ENCODE results near the gene LKAAEAR1. TPM values are rescaled to one million over a fixed set of nuclear protein-coding genes. Genes with fewer than 3 reads are reported as not detected.

The LKAAEAR1 gene
- total and polyA plus RNA-seq, 2 of the 13 experiments (the other 11 are each of a cell fraction or from before 2014, with no cell fraction given), result not detected

DNA sequence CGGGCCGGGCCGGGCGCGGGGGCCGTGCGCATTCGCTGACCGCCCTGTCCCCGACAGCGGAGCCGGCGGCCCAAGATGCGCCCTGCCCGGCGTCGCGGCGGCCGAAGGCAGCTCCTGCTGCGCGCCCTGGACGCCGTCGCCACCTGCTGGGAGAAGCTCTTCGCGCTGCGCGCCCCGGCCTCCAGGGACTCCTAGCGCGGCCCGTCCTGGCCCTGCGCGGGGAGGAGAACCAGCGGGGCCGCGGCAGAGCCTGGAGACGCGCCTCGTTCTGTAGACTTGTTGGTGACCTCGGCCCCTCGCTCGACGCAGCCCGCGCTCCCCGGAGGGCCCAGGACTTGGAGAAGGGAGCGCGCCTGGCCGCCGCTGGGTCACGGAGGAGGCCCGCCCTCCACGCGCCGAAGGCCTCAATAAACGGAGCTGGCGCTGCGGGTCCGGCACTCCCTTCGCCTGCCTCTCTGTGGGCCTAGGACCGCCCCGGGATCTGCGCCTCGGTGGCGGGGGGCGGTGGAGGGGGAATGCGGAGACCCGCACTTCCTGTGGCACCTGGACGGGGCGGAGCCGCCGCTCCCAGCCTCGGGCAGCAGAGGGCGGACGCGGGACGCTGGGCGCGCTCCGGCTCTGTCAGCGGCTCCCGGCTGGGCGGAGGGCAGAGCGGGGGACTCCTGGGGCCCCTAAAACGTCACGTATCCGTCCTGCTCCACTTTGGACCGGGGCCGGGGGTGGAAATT, 45.5 kb downstream of the LKAAEAR1 start (continued):
- TF ChIP-seq ZKSCAN8 (CRISPR knock-in tag; IDR thresholded peaks at IDR 0.05; ENCODE audit: borderline replicate concordance) (no peak), ZNF816 (CRISPR knock-in tag; IDR thresholded peaks at IDR 0.05; ENCODE audit: borderline replicate concordance) (no peak), ATF7-NPFF (CRISPR knock-in tag; IDR thresholded peaks at IDR 0.05; ENCODE audit: low read depth) (no peak), CC2D1A (CRISPR knock-in tag; IDR thresholded peaks at IDR 0.05) (no peak), RARG (CRISPR knock-in tag; IDR thresholded peaks at IDR 0.05; ENCODE audit: low read depth) (no peak), WIZ (CRISPR knock-in tag; IDR thresholded peaks at IDR 0.05) (no peak), NCOA2 (CRISPR knock-in tag; IDR thresholded peaks at IDR 0.05) (no peak), NR2F1 (CRISPR knock-in tag; IDR thresholded peaks at IDR 0.05) (no peak), MTA1 (CRISPR knock-in tag; IDR thresholded peaks at IDR 0.05; ENCODE audit: borderline replicate concordance) (peak; percentile 48; the same call in 1 of the 2 replicates), TGIF2 (CRISPR knock-in tag; IDR thresholded peaks at IDR 0.05) (no peak), RNF2 (conservative IDR thresholded peaks at IDR 0.05; ENCODE audit: low read depth) (no peak), RARA (CRISPR knock-in tag; IDR thresholded peaks at IDR 0.05) (no peak), RFXANK (CRISPR knock-in tag; IDR thresholded peaks at IDR 0.05) (no peak), ZNF343 (CRISPR knock-in tag; IDR thresholded peaks at IDR 0.05) (0 out of 2 replicates have a peak, but pooled peaks have one; percentile 34), SOX6 (IDR thresholded peaks at IDR 0.05) (no peak), SOX6 (CRISPR knock-in tag; IDR thresholded peaks at IDR 0.05) (no peak), BHLHE40 (IDR thresholded peaks at IDR 0.05; ENCODE audit: low read length) (no peak), CENPT (CRISPR knock-in tag; IDR thresholded peaks at IDR 0.05; ENCODE audit: low read depth) (peak; percentile 33; the same call in 1 of the 2 replicates), ZFP90 (CRISPR knock-in tag; IDR thresholded peaks at IDR 0.05; ENCODE audit: borderline replicate concordance) (no peak), NBN (conservative IDR thresholded peaks at IDR 0.05) (no peak), HNRNPK (IDR thresholded peaks at IDR 0.05; ENCODE audit: low read depth, low read length, poor library complexity, severe bottlenecking) (peak; percentile 49), DR1 (CRISPR knock-in tag; IDR thresholded peaks at IDR 0.05) (0 out of 2 replicates have a peak, but pooled peaks have one; percentile 16)
- TF ChIP-seq, protein P1, sequence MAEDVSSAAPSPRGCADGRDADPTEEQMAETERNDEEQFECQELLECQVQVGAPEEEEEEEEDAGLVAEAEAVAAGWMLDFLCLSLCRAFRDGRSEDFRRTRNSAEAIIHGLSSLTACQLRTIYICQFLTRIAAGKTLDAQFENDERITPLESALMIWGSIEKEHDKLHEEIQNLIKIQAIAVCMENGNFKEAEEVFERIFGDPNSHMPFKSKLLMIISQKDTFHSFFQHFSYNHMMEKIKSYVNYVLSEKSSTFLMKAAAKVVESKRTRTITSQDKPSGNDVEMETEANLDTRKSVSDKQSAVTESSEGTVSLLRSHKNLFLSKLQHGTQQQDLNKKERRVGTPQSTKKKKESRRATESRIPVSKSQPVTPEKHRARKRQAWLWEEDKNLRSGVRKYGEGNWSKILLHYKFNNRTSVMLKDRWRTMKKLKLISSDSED (CRISPR knock-in tag; IDR thresholded peaks at IDR 0.05), result peak; percentile 38; the same call in 1 of the 2 replicates
- TF ChIP-seq, protein P2, sequence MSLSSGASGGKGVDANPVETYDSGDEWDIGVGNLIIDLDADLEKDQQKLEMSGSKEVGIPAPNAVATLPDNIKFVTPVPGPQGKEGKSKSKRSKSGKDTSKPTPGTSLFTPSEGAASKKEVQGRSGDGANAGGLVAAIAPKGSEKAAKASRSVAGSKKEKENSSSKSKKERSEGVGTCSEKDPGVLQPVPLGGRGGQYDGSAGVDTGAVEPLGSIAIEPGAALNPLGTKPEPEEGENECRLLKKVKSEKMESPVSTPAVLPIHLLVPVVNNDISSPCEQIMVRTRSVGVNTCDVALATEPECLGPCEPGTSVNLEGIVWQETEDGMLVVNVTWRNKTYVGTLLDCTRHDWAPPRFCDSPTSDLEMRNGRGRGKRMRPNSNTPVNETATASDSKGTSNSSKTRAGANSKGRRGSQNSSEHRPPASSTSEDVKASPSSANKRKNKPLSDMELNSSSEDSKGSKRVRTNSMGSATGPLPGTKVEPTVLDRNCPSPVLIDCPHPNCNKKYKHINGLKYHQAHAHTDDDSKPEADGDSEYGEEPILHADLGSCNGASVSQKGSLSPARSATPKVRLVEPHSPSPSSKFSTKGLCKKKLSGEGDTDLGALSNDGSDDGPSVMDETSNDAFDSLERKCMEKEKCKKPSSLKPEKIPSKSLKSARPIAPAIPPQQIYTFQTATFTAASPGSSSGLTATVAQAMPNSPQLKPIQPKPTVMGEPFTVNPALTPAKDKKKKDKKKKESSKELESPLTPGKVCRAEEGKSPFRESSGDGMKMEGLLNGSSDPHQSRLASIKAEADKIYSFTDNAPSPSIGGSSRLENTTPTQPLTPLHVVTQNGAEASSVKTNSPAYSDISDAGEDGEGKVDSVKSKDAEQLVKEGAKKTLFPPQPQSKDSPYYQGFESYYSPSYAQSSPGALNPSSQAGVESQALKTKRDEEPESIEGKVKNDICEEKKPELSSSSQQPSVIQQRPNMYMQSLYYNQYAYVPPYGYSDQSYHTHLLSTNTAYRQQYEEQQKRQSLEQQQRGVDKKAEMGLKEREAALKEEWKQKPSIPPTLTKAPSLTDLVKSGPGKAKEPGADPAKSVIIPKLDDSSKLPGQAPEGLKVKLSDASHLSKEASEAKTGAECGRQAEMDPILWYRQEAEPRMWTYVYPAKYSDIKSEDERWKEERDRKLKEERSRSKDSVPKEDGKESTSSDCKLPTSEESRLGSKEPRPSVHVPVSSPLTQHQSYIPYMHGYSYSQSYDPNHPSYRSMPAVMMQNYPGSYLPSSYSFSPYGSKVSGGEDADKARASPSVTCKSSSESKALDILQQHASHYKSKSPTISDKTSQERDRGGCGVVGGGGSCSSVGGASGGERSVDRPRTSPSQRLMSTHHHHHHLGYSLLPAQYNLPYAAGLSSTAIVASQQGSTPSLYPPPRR (CRISPR knock-in tag; IDR thresholded peaks at IDR 0.05; ENCODE audit: borderline replicate concordance), result no peak
- TF ChIP-seq, protein P3, sequence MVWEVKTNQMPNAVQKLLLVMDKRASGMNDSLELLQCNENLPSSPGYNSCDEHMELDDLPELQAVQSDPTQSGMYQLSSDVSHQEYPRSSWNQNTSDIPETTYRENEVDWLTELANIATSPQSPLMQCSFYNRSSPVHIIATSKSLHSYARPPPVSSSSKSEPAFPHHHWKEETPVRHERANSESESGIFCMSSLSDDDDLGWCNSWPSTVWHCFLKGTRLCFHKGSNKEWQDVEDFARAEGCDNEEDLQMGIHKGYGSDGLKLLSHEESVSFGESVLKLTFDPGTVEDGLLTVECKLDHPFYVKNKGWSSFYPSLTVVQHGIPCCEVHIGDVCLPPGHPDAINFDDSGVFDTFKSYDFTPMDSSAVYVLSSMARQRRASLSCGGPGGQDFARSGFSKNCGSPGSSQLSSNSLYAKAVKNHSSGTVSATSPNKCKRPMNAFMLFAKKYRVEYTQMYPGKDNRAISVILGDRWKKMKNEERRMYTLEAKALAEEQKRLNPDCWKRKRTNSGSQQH (CRISPR knock-in tag; IDR thresholded peaks at IDR 0.05; ENCODE audit: low read depth), result no peak

All from HepG2 (cell line).